ENCODE measurements around the gene SPRING1. TPM values are rescaled to one million over a fixed set of nuclear protein-coding genes. Genes with fewer than 3 reads are reported as not detected.
"Not testable (repeated sequence)": the region's sequence is repeated elsewhere in the genome, so short reads cannot be mapped to it uniquely, and the experiment has no call there.

The SPRING1 gene
- 10 to 100 TPM; 13.9 to 18.1 TPM for total RNA-seq
- long read RNA-seq, donor 1, full-length matches to known transcripts, result 7 of 13 reads
- long read RNA-seq, donor 1, partial matches to known transcripts, result 0 of 13 reads
- long read RNA-seq, donor 1, other reads (novel, unspliced or antisense), result 6 of 13 reads
- long read RNA-seq, donor 2, full-length matches to known transcripts, result 2 of 3 reads
- long read RNA-seq, donor 2, partial matches to known transcripts, result 0 of 3 reads
- long read RNA-seq, donor 2, other reads (novel, unspliced or antisense), result 1 of 3 reads

GRCh38 chr12:116737774-116738657, at the start of gene SPRING1, which contains the start of gene RNFT2:
TSS of gene SPRING1 (minus strand) at chr12:116738069. CDS start at chr12:116737900, 169 bp downstream.
TSS of gene RNFT2 (plus strand) at chr12:116738315. CDS start at chr12:116740498, 2,183 bp downstream.
- intact Hi-C loops (cut with DNase I), result no loop called here
- DNase-seq (ENCODE audit: low spot score), result peak; percentile 100

GRCh38 chr12:116784238-116784612, 46.4 kb upstream of the SPRING1 start:
- intact Hi-C loops (cut with DNase I), result no loop called here
- DNase-seq (ENCODE audit: low spot score), result no peak

GRCh38 chr12:116783525-116784237, 45.8 kb upstream of the SPRING1 start:
- DNase-seq (ENCODE audit: low spot score), result no peak
- intact Hi-C loops (cut with DNase I), result no loop called here

- intact Hi-C loops (cut with DNase I), result no loop called here
Measured at GRCh38 chr12:116780942-116781341, 43.1 kb upstream of the SPRING1 start.

GRCh38 chr12:116779597-116779996, 41.7 kb upstream of the SPRING1 start:
- intact Hi-C loops (cut with DNase I), result no loop called here
- no peak for DNase-seq (ENCODE audit: low spot score)

More at GRCh38 chr12:116780942-116781341, 43.1 kb upstream of the SPRING1 start:
- no peak for DNase-seq (ENCODE audit: low spot score)

- intact Hi-C loops (cut with DNase I), result no loop called here
- no peak for DNase-seq (ENCODE audit: low spot score)
Measured at GRCh38 chr12:116777245-116777644, 39.4 kb upstream of the SPRING1 start.

GRCh38 chr12:116774020-116774419, 36.2 kb upstream of the SPRING1 start:
- DNase-seq (ENCODE audit: low spot score), result peak; percentile 6
- intact Hi-C loops (cut with DNase I), result no loop called here

- DNase-seq (ENCODE audit: low spot score), result no peak
- intact Hi-C loops (cut with DNase I), result no loop called here
Measured at GRCh38 chr12:116773276-116773731, 35.4 kb upstream of the SPRING1 start.

- intact Hi-C loops (cut with DNase I), result loop anchor here in 1 of 2 donors (1.0 kb wide), 1 partner anchor 47 kb away; no protein-coding TSS in a partner anchor
- no peak for DNase-seq (ENCODE audit: low spot score)
Measured at GRCh38 chr12:116771651-116772050, 33.8 kb upstream of the SPRING1 start.

GRCh38 chr12:116766746-116767145, 28.9 kb upstream of the SPRING1 start:
- intact Hi-C loops (cut with DNase I), result no loop called here
- peak; percentile 56 for DNase-seq (ENCODE audit: low spot score)

GRCh38 chr12:116766285-116766684, 28.4 kb upstream of the SPRING1 start:
- intact Hi-C loops (cut with DNase I), result no loop called here
- DNase-seq (ENCODE audit: low spot score), result no peak

- intact Hi-C loops (cut with DNase I), result no loop called here
- DNase-seq (ENCODE audit: low spot score), result no peak
Measured at GRCh38 chr12:116765271-116765670, 27.4 kb upstream of the SPRING1 start.

- intact Hi-C loops (cut with DNase I), result no loop called here
- DNase-seq (ENCODE audit: low spot score), result peak; percentile 58
Measured at GRCh38 chr12:116761499-116761898, 23.6 kb upstream of the SPRING1 start.

GRCh38 chr12:116760622-116761020, 22.8 kb upstream of the SPRING1 start:
- no peak for DNase-seq (ENCODE audit: low spot score)

GRCh38 chr12:116759783-116760621, 22.1 kb upstream of the SPRING1 start:
- intact Hi-C loops (cut with DNase I), result no loop called here
- no peak for DNase-seq (ENCODE audit: low spot score)

More at GRCh38 chr12:116760622-116761020, 22.8 kb upstream of the SPRING1 start:
- intact Hi-C loops (cut with DNase I), result no loop called here

- DNase-seq (ENCODE audit: low spot score); intact Hi-C loops (cut with DNase I): not testable (repeated sequence)
Measured at GRCh38 chr12:116754783-116755182, 16.9 kb upstream of the SPRING1 start.

- intact Hi-C loops (cut with DNase I); DNase-seq (ENCODE audit: low spot score): not testable (repeated sequence)
Measured at GRCh38 chr12:116754097-116754496, 16.2 kb upstream of the SPRING1 start.

GRCh38 chr12:116750298-116750697, 12.4 kb upstream of the SPRING1 start:
- intact Hi-C loops (cut with DNase I), result no loop called here
- no peak for DNase-seq (ENCODE audit: low spot score)

- DNase-seq (ENCODE audit: low spot score), result no peak
- intact Hi-C loops (cut with DNase I), result no loop called here
Measured at GRCh38 chr12:116749884-116750283, 12.0 kb upstream of the SPRING1 start.
